HepG2 (cell line): ENCODE data around the gene AGBL1. TPM values are rescaled to one million over a fixed set of nuclear protein-coding genes. Genes with fewer than 3 reads are reported as not detected.

Experiments used
- ATAC-seq: fragments of 200-7000 bp; cut with Tn5 transposase; 3 replicates; pipeline ENCODE4 v1.9.1; 2020; ENCODE audit warnings: mild to moderate bottlenecking, moderate library complexity
- BruUV-seq: library from RNA; stranded (reverse); fragments of 400-500 nt; replicated peaks from 2 replicates; lab custom pipeline; 2021; lab: Mats Ljungman, UMichigan
- CTCF ChIA-PET: fragments of 300-600 bp; formaldehyde crosslinking; extraction: SDS; loops from one replicate; lab custom pipeline; 2021; ENCODE audit warnings: low total read pairs, inconsistent platforms, low intra/inter-chr PET ratio; lab: Yijun Ruan, JAX
- POLR2A ChIA-PET: fragments of 350-600 bp; sonication (Branson Sonifier 250); formaldehyde crosslinking; loops from one replicate; lab custom pipeline; 2020; ENCODE audit warnings: antibody characterized with exemption, inconsistent platforms; lab: Yijun Ruan, JAX
- DNase-seq: peaks from one replicate; pipeline ENCODE4 v3.0.0-alpha.2; 2015; ENCODE audit warnings: low spot score
- FAIRE-seq: peaks from 3 replicates; lab custom pipeline; 2011; peaks lifted over from hg19 to GRCh38; lab: Jason Lieb, UNC
- H2AFZ ChIP-seq: one replicate; pipeline ENCODE4 v1.6.1; 2011; ENCODE audit warnings: low read length, inconsistent platforms
- H3K27ac ChIP-seq: fragments of 300-600 bp; 3 replicates; pipeline ENCODE4 v1.8.0; 2011; ENCODE audit warnings: mixed run types, mild to moderate bottlenecking, mixed read lengths, low read length, inconsistent platforms; ENCODE audit not compliant: insufficient read depth; ENCODE audit errors: extremely low read length
- H3K27me3 ChIP-seq, 2 experiments: fragments of 200-600 bp in 1 of 2; 2 replicates in 1 of 2; 3 replicates in 1 of 2; pipeline versions ENCODE4 v1.6.0 to v1.8.0; 2011; ENCODE audit warnings: low read length in 2 of 2, mild to moderate bottlenecking in 2 of 2, moderate library complexity in 2 of 2, inconsistent platforms in 1 of 2; ENCODE audit not compliant: insufficient read depth in 2 of 2, control insufficient read depth in 1 of 2
- H3K36me3 ChIP-seq, 2 experiments: fragments of 200-600 bp in 1 of 2; replicated peaks in 1 of 2; 2 replicates in 1 of 2; 3 replicates in 1 of 2; pipeline versions ENCODE4 v1.5.1 to v1.8.0; 2011; ENCODE audit warnings: low read length in 2 of 2, inconsistent platforms in 1 of 2; ENCODE audit not compliant: insufficient read depth in 2 of 2, control insufficient read depth in 1 of 2
- H3K4me1 ChIP-seq: 2 replicates; pipeline ENCODE4 v1.5.1; 2012; ENCODE audit warnings: low read length, inconsistent platforms; ENCODE audit not compliant: insufficient read depth
- H3K4me2 ChIP-seq: 2 replicates; pipeline ENCODE4 v1.6.0; 2011; ENCODE audit warnings: low read depth, low read length, inconsistent platforms
- H3K4me3 ChIP-seq, 3 experiments: fragments of 200-600 bp in 1 of 3; sonication (generic), shearing (Covaris generic) in 1 of 3; replicated peaks in 1 of 3; 2 replicates each; pipeline ENCODE4 v1.5.1; 2011 to 2016; ENCODE audit warnings: low read length in 3 of 3, inconsistent platforms in 2 of 3, low read depth in 2 of 3, mild to moderate bottlenecking in 2 of 3, control low read depth in 1 of 3, mixed read lengths in 1 of 3; ENCODE audit not compliant: insufficient read depth in 1 of 3
- H3K79me2 ChIP-seq: one replicate; pipeline ENCODE4 v1.6.1; 2011; ENCODE audit warnings: low read length, inconsistent platforms; ENCODE audit not compliant: insufficient read depth
- H3K9ac ChIP-seq: 2 replicates; pipeline ENCODE4 v1.6.0; 2011; ENCODE audit warnings: mild to moderate bottlenecking, low read depth, low read length, inconsistent platforms; ENCODE audit not compliant: insufficient read depth
- H3K9me3 ChIP-seq: 2 replicates; pipeline ENCODE4 v1.5.1; 2012; ENCODE audit warnings: mild to moderate bottlenecking, low read length
- H4K20me1 ChIP-seq: 2 replicates; pipeline ENCODE4 v1.6.0; 2011; ENCODE audit warnings: inconsistent platforms, mild to moderate bottlenecking, low read length, moderate library complexity; ENCODE audit not compliant: insufficient read depth
- CREM ChIP-seq, 2 experiments: sonication (generic) in 1 of 2; formaldehyde crosslinking in 1 of 2; IDR thresholded peaks; 2 replicates each; pipeline versions ENCODE4 v1.4.0 to v1.6.1; 2016 to 2020; ENCODE audit warnings: antibody characterized with exemption in 1 of 2, mild to moderate bottlenecking in 1 of 2, missing genetic modification reagents in 1 of 2
- EED ChIP-seq: sonication (generic); formaldehyde crosslinking; IDR thresholded peaks from 2 replicates; pipeline ENCODE4 v1.5.0; 2020; ENCODE audit warnings: mild to moderate bottlenecking, missing genetic modification reagents
- KLF13 ChIP-seq: sonication (generic); formaldehyde crosslinking; IDR thresholded peaks from 2 replicates; pipeline ENCODE4 v1.4.0; 2020; ENCODE audit warnings: mild to moderate bottlenecking, missing genetic modification reagents
- SPEN ChIP-seq: sonication (generic); formaldehyde crosslinking; IDR thresholded peaks from 2 replicates; pipeline ENCODE4 v1.5.1; 2020; ENCODE audit warnings: low read depth, mild to moderate bottlenecking, missing genetic modification reagents
- ZNF414 ChIP-seq: sonication (generic); formaldehyde crosslinking; IDR thresholded peaks from 2 replicates; pipeline ENCODE4 v1.5.0; 2020; ENCODE audit warnings: missing genetic modification reagents
- ZNF446 ChIP-seq: sonication (generic); formaldehyde crosslinking; IDR thresholded peaks from 2 replicates; pipeline ENCODE4 v1.5.0; 2020; ENCODE audit warnings: mild to moderate bottlenecking, missing genetic modification reagents
- WGBS: methylation state at CpG from one replicate; pipeline ENCODE4 v1.1.6; 2017; ENCODE audit warnings: low lambda C conversion rate; 5-methylcytosine and 5-hydroxymethylcytosine counted together
- in situ Hi-C: cut with HindIII; loops from 2 replicates; pipeline ENCODE4 v1.10.0; 2017; ENCODE audit warnings: low pct_unique_long_range_greater_than_20kb; ENCODE audit not compliant: extremely low pct_ligation_motif_present
- intact Hi-C: fragments of 100-400 bp; cut with micrococcal nuclease; formaldehyde crosslinking; loops from one replicate; pipeline ENCODE4 v1.10.0; 2022; ENCODE audit not compliant: unreplicated experiment
- polyA plus RNA-seq, 8 experiments: library from polyadenylated mRNA; depleted of rRNA in 3 of 8; stranded (reverse) in 7 of 8; unstranded in 1 of 8; fragments of >200 nt; fragmentation: Illumina TruSeq in 4 of 8; extraction: Trizol in 4 of 8; gene quantifications; 2 replicates each; pipeline versions ENCODE4 v1.2.1 to v1.2.3, GENCODE V29; 2011 to 2016; ENCODE audit warnings: low read depth in 4 of 8, missing spikeins in 1 of 8, mixed read lengths in 1 of 8; ENCODE audit not compliant: insufficient read depth in 1 of 8
- total RNA-seq, 5 experiments: library from RNA; depleted of rRNA; stranded (reverse); fragments of >200 nt; fragmentation: Illumina TruSeq; extraction: Trizol; gene quantifications; 2 replicates each; pipeline ENCODE4 v1.2.3, GENCODE V29; 2016; ENCODE audit warnings: low read depth in 1 of 5
- TF ChIP-seq, protein P1 (sequence below): sonication (generic); formaldehyde crosslinking; IDR thresholded peaks from 2 replicates; pipeline ENCODE4 v1.5.0; 2020; ENCODE audit warnings: mild to moderate bottlenecking, missing genetic modification reagents
- TF ChIP-seq, protein P2 (sequence below): sonication (generic); formaldehyde crosslinking; IDR thresholded peaks from 2 replicates; pipeline ENCODE4 v1.8.1; 2023; ENCODE audit warnings: mild to moderate bottlenecking, inconsistent platforms, moderate library complexity, missing genetic modification reagents, borderline replicate concordance

Gene AGBL1
- total and polyA plus RNA-seq, 2 of the 13 experiments (the other 11 are each of a cell fraction or from before 2014, with no cell fraction given): 0.01 TPM; not detected in 1

DNA sequence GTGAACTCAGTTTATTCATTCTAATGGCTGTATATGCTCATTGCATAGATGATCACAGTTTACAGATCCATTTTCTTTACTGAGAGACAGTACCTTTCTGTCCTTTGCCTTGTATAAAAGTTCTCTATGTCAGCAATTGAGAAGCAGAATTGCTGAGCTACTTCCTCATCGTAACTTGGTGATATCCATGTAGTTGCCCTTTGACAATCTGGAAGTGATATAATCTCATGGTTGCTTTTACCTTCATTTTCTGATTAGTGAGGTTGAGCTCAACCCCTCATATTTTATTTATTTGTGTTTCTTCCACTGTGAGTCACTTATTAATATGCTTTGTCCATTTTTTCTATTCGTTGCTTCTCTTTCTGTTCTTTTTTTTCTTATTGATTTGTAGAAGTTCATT lies 696.5 kb downstream of the AGBL1 start (continued):
- TF ChIP-seq, protein P1, sequence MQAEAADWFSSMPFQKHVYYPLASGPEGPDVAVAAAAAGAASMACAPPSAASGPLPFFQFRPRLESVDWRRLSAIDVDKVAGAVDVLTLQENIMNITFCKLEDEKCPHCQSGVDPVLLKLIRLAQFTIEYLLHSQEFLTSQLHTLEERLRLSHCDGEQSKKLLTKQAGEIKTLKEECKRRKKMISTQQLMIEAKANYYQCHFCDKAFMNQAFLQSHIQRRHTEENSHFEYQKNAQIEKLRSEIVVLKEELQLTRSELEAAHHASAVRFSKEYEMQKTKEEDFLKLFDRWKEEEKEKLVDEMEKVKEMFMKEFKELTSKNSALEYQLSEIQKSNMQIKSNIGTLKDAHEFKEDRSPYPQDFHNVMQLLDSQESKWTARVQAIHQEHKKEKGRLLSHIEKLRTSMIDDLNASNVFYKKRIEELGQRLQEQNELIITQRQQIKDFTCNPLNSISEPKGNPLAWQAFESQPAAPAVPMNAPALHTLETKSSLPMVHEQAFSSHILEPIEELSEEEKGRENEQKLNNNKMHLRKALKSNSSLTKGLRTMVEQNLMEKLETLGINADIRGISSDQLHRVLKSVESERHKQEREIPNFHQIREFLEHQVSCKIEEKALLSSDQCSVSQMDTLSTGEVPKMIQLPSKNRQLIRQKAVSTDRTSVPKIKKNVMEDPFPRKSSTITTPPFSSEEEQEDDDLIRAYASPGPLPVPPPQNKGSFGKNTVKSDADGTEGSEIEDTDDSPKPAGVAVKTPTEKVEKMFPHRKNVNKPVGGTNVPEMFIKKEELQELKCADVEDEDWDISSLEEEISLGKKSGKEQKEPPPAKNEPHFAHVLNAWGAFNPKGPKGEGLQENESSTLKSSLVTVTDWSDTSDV (CRISPR knock-in tag): no peak
- TF ChIP-seq CREM (IDR thresholded peaks at IDR 0.05) (no peak), CREM (CRISPR knock-in tag; IDR thresholded peaks at IDR 0.05) (no peak)

DNA sequence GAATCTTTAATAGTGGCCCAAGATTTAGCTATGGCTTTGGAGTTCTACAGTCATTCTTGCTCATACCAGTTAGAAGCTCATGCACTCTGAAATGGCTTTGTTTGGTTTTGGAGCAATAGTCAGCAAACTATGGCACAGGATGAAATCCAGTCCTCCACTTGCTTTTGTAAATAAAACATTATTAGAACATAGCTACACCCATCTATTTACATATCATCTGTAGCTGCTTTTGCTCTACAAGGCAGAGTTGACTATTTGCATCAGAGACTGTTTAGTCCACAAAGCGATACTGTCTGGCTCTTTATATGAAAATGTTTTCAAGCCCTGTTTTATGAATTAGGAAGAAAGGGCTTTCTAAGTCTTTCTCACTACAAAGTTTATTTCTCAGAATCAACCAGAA lies 716.9 kb downstream of the AGBL1 start:
- POLR2A ChIA-PET: no interaction called here
- Histone ChIP-seq H3K36me3 (no peaks in the 10 kb centered on the region), H3K9ac (no peak overlapping the region), H3K9me3 (peaks cover 72% of the 10 kb centered on the region), H4K20me1 (no peaks in the 10 kb centered on the region), H3K4me3 (no peak overlapping the region), H3K27ac (no peak overlapping the region), H3K4me2 (no peak overlapping the region), H3K4me1 (no peaks in the 10 kb centered on the region), H2AFZ (no peak overlapping the region), H3K79me2 (no peaks in the 10 kb centered on the region), H3K27me3 (no peaks in the 10 kb centered on the region)
- no TSS peak for BruUV-seq
- no peak for FAIRE-seq
- in situ Hi-C loops (no loop called here), intact Hi-C loops (no loop called here)
- TF ChIP-seq, protein P2, sequence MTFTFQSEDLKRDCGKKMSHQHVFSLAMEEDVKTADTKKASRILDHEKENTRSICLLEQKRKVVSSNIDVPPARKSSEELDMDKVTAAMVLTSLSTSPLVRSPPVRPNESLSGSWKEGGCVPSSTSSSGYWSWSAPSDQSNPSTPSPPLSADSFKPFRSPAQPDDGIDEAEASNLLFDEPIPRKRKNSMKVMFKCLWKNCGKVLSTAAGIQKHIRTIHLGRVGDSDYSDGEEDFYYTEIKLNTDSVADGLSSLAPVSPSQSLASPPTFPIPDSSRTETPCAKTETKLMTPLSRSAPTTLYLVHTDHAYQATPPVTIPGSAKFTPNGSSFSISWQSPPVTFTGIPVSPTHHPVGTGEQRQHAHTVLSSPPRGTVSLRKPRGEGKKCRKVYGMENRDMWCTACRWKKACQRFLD: no peak
- TF ChIP-seq EED: no peak
- TF ChIP-seq ZNF414 (CRISPR knock-in tag): no peak
- TF ChIP-seq KLF13 (CRISPR knock-in tag): no peak
- TF ChIP-seq ZNF446 (CRISPR knock-in tag): no peak
- no peak for TF ChIP-seq SPEN (CRISPR knock-in tag)
- ATAC-seq: no peak
- no peak for DNase-seq
- WGBS: 32% methylated on average over 1 of the region's 1 CpG
- CTCF ChIA-PET: no interaction called here
